Loucy (cell line): ENCODE data around the gene TMEM108.

ENCODE experiments used
- EZH2phosphoT487 ChIP-seq: fragments of 200-600 bp; IDR thresholded peaks from 2 replicates; pipeline ENCODE4 v1.6.1; 2018; ENCODE audit warnings: antibody characterized with exemption, mild to moderate bottlenecking, moderate library complexity, borderline replicate concordance
- TF ChIP-seq, protein P1 (sequence below): fragments of 200-600 bp; sonication (generic); conservative IDR thresholded peaks from 2 replicates; pipeline ENCODE4 v1.5.1; 2014; ENCODE audit warnings: mild to moderate bottlenecking, antibody characterized with exemption, low read length

DNA sequence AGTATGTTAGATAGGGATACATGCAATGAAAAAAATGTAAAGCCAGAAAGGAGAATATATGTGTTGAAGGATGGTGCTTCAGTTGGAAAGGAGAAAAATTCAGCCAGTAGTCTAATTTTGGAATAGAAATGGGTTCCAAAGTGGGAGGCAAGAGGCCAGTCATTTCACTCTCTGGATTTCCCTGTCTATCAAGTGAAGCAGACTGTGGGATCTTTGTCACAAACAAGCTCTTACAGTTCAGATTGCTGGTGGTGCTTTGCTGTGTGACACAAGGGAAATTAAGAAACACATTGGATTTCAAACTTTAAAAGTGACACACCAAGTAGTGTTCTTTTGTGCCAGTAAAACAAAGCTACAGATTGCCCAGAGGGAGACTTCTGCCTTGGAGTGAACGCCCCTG, 279.7 kb downstream of the TMEM108 start:
- TF ChIP-seq, protein P1, sequence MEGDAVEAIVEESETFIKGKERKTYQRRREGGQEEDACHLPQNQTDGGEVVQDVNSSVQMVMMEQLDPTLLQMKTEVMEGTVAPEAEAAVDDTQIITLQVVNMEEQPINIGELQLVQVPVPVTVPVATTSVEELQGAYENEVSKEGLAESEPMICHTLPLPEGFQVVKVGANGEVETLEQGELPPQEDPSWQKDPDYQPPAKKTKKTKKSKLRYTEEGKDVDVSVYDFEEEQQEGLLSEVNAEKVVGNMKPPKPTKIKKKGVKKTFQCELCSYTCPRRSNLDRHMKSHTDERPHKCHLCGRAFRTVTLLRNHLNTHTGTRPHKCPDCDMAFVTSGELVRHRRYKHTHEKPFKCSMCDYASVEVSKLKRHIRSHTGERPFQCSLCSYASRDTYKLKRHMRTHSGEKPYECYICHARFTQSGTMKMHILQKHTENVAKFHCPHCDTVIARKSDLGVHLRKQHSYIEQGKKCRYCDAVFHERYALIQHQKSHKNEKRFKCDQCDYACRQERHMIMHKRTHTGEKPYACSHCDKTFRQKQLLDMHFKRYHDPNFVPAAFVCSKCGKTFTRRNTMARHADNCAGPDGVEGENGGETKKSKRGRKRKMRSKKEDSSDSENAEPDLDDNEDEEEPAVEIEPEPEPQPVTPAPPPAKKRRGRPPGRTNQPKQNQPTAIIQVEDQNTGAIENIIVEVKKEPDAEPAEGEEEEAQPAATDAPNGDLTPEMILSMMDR: no peak
- no peak for TF ChIP-seq EZH2phosphoT487
